CD4-positive, alpha-beta T cell (primary cell): ENCODE data around the gene CCDC136. TPM values are rescaled to one million over a fixed set of nuclear protein-coding genes. Genes with fewer than 3 reads are reported as not detected.

Experiments
- ATAC-seq: fragments of 200-7000 bp; cut with Tn5 transposase; one replicate; pipeline ENCODE4 v1.10.0; 2022; ENCODE audit warnings: mild to moderate bottlenecking; ENCODE audit not compliant: poor library complexity
- CTCF ChIA-PET: fragments of 350-600 bp; sonication (Branson Sonifier 250); formaldehyde crosslinking; loops from one replicate; lab custom pipeline; 2021; ENCODE audit warnings: antibody characterized with exemption, inconsistent platforms; lab: Charles Lee
- POLR2A ChIA-PET: fragments of 350-600 bp; sonication (Branson Sonifier 250); formaldehyde crosslinking; loops from one replicate; lab custom pipeline; 2021; ENCODE audit warnings: antibody characterized with exemption, inconsistent platforms; lab: Charles Lee
- DNase-seq, 14 experiments: peaks; one replicate each; pipeline ENCODE4 v3.0.0-alpha.2; 2013 to 2020; ENCODE audit warnings: mixed read lengths in 2 of 14
- H3K27ac ChIP-seq, 2 donors: one replicate each; pipeline versions ENCODE4 v1.5.1 to v1.7.0; 2013; ENCODE audit warnings: low read length in 2 of 2, low read depth in 1 of 2, mild to moderate bottlenecking in 1 of 2
- H3K27me3 ChIP-seq, 2 experiments: 1 replicate in 1 of 2; 2 replicates in 1 of 2; pipeline versions ENCODE4 v1.6.1 to v1.7.0; 2013; ENCODE audit warnings: low read length in 2 of 2, control low read depth in 1 of 2, mild to moderate bottlenecking in 1 of 2, moderate library complexity in 1 of 2; ENCODE audit not compliant: insufficient read depth in 2 of 2, control insufficient read depth in 1 of 2
- H3K36me3 ChIP-seq: one replicate; pipeline ENCODE4 v1.6.1; 2013; ENCODE audit warnings: low read length, control low read depth; ENCODE audit not compliant: insufficient read depth
- H3K4me1 ChIP-seq: one replicate; pipeline ENCODE4 v1.6.1; 2013; ENCODE audit warnings: low read length, control low read depth; ENCODE audit not compliant: insufficient read depth
- H3K4me3 ChIP-seq: one replicate; pipeline ENCODE4 v1.5.1; 2013; ENCODE audit warnings: mild to moderate bottlenecking, low read length, moderate library complexity
- H3K9me3 ChIP-seq, 2 experiments: 1 replicate in 1 of 2; 2 replicates in 1 of 2; pipeline versions ENCODE4 v1.6.1 to v1.7.0; 2013; ENCODE audit warnings: low read length in 2 of 2, mild to moderate bottlenecking in 2 of 2, control low read depth in 1 of 2, moderate library complexity in 1 of 2; ENCODE audit not compliant: control insufficient read depth in 1 of 2, insufficient read depth in 1 of 2
- H3K27ac Mint-ChIP-seq: one replicate; pipeline ENCODE4 v1.8.0; 2020; ENCODE audit warnings: mixed read lengths
- H3K27me3 Mint-ChIP-seq: one replicate; pipeline ENCODE4 v1.8.0; 2021; ENCODE audit warnings: mixed read lengths
- H3K36me3 Mint-ChIP-seq: one replicate; pipeline ENCODE4 v1.8.0; 2021; ENCODE audit warnings: low read depth, mixed read lengths
- H3K4me1 Mint-ChIP-seq: one replicate; pipeline ENCODE4 v1.8.0; 2021; ENCODE audit warnings: low read depth, mixed read lengths
- H3K4me3 Mint-ChIP-seq: one replicate; pipeline ENCODE4 v1.8.0; 2020; ENCODE audit warnings: mild to moderate bottlenecking, mixed read lengths
- H3K9me3 Mint-ChIP-seq: one replicate; pipeline ENCODE4 v1.8.0; 2020; ENCODE audit warnings: mixed read lengths
- CTCF ChIP-seq: fragments of 200-600 bp; IDR thresholded peaks from one replicate; pipeline ENCODE4 v1.8.0; 2022; ENCODE audit warnings: antibody characterized with exemption, mild to moderate bottlenecking
- intact Hi-C, 2 experiments: fragments of 100-400 bp; cut with DNase I in 1 of 2; cut with micrococcal nuclease in 1 of 2; formaldehyde crosslinking; loops; one replicate each; pipeline versions ENCODE4 v1.15.1 to v1.9.0; 2023 to 2025; cut with DNase I, micrococcal nuclease
- total RNA-seq, 174 experiments: library from RNA in 2 of 174; stranded (reverse) in 2 of 174; gene quantifications; one replicate each; pipeline ENCODE4 v1.2.3 and lab custom pipeline; 2021 to 2026

Gene CCDC136
- total RNA-seq, 2 experiments from 2014 or later = 4.5 to 4.9 TPM

GRCh38 chr7:128818694-128819093, 26.9 kb downstream of the CCDC136 start:
- H3K36me3 Mint-ChIP-seq = no peaks in the 10 kb centered on the region

GRCh38 chr7:128821724-128822123, 30.0 kb downstream of the CCDC136 start:
- TF ChIP-seq CTCF = no peak
- ChIA-PET POLR2A (no interaction called here), CTCF (no interaction called here)
- ATAC-seq = no peak
- H3K9me3 ChIP-seq = no peaks in the 10 kb centered on the region
- Mint-ChIP-seq H3K27ac (no peak overlapping the region), H3K36me3 (no peaks in the 10 kb centered on the region), H3K4me1 (peaks cover 10% of the 10 kb centered on the region), H3K27me3 (peaks cover 26% of the 10 kb centered on the region), H3K9me3 (no peaks in the 10 kb centered on the region), H3K4me3 (no peak overlapping the region)
- no peak overlapping the region for H3K4me3 ChIP-seq
- H3K27ac ChIP-seq = no peak overlapping the region
- peaks cover 0 to under 1% of the 10 kb centered on the region in 2 experiments for H3K27me3 ChIP-seq
- intact Hi-C loops = no loop called here
- DNase-seq = no peak
- H3K4me1 ChIP-seq = no peaks in the 10 kb centered on the region
- no peaks in the 10 kb centered on the region for H3K36me3 ChIP-seq

More at GRCh38 chr7:128818694-128819093, 26.9 kb downstream of the CCDC136 start:
- H3K9me3 Mint-ChIP-seq = no peaks in the 10 kb centered on the region
- H3K27me3 Mint-ChIP-seq = peaks cover 2% of the 10 kb centered on the region
- DNase-seq = no peak
- ChIA-PET CTCF (no interaction called here), POLR2A (no interaction called here)
- no peak for TF ChIP-seq CTCF
- H3K27ac ChIP-seq = no peak overlapping the region
- no peaks in the 10 kb centered on the region for H3K27me3 ChIP-seq
- no peaks in the 10 kb centered on the region for H3K36me3 ChIP-seq
- no peak overlapping the region for H3K4me3 Mint-ChIP-seq
- peaks cover 10% of the 10 kb centered on the region for H3K4me1 Mint-ChIP-seq
- no peaks in the 10 kb centered on the region for H3K4me1 ChIP-seq
- H3K4me3 ChIP-seq = no peak overlapping the region
- no peak for ATAC-seq
- no peak overlapping the region for H3K27ac Mint-ChIP-seq
- H3K9me3 ChIP-seq = no peaks in the 10 kb centered on the region
- intact Hi-C loops = no loop called here

- Histone ChIP-seq H3K27me3 (peaks cover 34 to 44% of the 10 kb centered on the region in 2 experiments), H3K4me3 (no peak overlapping the region), H3K4me1 (peaks cover 22% of the 10 kb centered on the region), H3K9me3 (peaks cover 0 to 21% of the 10 kb centered on the region in 2 experiments), H3K36me3 (no peaks in the 10 kb centered on the region), H3K27ac (no peak overlapping the region)
- H3K36me3 Mint-ChIP-seq = no peaks in the 10 kb centered on the region
- no peak overlapping the region for H3K27ac Mint-ChIP-seq
- intact Hi-C loops = no loop called here
- CTCF ChIA-PET = no interaction called here
- peaks cover 13% of the 10 kb centered on the region for H3K4me1 Mint-ChIP-seq
- no peaks in the 10 kb centered on the region for H3K9me3 Mint-ChIP-seq
- POLR2A ChIA-PET = no interaction called here
- ATAC-seq (no peak), DNase-seq (no peak)
- H3K27me3 Mint-ChIP-seq = peaks cover 65% of the 10 kb centered on the region
- no peak overlapping the region for H3K4me3 Mint-ChIP-seq
- no peak for TF ChIP-seq CTCF
Observed at GRCh38 chr7:128826512-128826911, 34.7 kb downstream of the CCDC136 start.
